Suppressor macrophage (primary cell): ENCODE data around the gene DNASE2.

Experiments
- DNase-seq, 4 experiments: peaks; one replicate each; pipeline ENCODE4 v3.0.0-alpha.2; 2020 to 2022

The DNASE2 gene

DNA sequence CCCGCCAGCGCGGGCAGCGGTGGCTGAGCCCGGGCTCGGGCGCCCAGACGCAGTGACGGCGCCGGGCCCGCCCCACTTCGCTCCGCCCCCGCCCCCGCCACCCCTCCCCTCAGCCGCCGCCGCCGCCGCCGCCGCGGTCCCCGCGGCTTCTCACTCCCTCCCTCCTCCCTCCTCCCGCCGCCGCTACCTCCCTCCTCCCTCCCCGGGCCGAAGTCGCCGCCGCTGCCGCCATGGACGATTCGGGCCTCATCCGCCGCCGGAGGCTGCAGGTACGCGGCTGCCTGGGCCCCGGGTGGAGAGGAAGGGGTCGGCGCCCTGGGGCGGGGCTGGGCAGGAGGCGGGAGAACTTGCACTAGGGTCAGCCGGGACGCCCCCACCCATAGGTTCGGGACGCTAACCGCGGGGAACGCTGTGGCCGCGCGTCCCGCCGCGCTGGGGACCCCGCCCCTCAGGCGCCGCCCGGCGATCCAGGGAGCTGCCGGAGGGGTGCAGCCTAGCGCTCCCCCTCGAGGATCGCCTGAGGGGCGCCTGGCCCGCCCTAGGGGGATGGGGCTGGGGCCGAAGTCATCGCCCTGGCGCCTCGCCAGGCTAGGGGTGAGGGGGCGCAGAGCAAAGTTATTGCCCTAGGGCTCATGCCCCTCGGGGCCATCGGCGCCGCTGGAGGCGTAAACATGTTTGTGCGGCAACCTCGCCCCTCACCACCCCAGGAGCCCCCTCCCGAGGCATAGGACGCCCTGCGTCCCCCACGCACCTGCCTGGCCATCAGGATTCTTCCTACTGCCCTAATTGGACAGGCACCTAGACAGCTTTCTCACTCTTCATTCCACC lies 47.3 kb downstream of the DNASE2 start:
- peak in 2 of 4 experiments; percentile 41 to 45 for DNase-seq

DNA sequence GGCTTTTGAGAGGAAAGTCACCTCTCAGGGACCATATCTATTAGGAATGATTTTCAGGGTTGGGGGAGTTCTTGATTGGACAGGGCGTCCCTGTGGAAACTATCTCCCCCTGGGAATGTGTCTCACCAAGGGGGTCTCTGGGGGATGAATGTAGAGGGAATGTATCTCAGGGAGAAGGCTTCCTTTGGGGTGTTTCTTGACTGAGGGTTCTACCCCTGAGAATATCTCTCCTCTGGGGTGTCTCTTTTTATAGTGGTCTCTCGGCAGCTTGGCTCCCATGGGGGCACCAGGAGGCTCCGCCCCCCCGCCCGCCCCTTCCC lies 47.9 kb downstream of the DNASE2 start:
- DNase-seq, result no peak

DNA sequence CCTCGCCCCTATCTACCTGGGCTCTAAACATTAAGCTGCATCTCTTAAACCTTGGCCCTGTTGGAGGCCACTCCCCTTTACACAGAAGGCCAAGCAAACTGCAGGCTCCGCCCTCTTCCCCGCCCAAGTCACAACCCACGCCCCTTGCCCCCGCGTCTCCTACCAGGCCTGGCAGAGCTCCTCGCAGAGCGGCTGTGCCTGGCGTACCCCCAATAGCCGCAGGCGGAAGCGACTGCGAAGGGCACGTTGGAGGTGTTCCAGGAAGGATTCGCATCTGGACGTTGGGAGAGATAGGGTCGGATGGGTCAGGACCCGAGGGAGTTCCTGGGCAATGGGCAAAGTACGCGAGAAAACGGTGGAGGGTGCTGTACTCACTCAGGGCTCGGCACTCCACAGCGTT lies 52.8 kb downstream of the DNASE2 start:
- peak in 1 of 4 experiments; percentile 32 for DNase-seq

DNA sequence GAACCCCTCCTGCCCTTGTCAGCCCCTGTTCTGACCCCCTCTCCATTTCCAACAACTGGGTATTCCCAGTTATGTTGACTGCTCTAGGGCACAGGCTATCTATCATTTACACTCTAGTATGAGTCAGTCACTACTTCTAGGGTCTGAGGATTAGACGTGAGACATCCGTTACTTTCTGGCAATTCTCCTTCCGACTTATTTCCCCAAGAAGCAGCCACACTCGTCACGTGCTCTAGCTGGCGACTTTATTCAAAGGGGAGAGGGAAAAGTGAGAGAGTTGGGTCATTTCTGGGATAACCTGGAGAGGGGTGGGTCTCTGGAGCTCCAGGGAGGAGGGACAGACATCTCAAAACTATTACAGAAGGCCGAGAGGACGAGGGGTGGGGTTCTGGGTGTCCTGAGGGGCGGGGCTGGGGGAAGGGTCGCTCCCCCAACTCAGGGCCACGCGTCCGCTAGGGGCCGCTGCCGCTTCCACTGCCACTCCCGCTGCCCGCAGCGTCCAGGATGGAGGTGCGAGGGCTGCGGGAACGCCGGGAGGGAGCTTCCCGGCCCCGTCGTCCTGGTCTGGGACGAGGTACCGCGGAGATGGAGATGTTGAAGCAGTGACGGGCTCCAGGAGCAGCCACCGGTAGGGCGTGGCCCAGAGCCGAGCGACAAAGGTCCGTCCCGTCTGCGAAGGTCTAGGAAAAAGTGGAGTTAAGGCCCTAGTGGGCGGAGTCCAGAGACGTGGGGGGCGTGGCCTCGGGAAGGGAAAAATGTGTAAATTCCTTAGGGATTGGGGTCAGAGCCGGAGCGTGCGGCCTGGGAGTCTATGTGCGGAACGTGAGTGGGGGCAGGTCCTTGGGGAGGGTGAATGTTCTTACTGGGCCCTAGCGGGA lies 55.8 kb downstream of the DNASE2 start:
- peak in 1 of 4 experiments; percentile 56 for DNase-seq
